OCI-M2 (cell line): ENCODE data around the gene CEP97.
"Not testable (repeated sequence)": the region's sequence is repeated elsewhere in the genome, so short reads cannot be mapped to it uniquely, and the experiment has no call there.

Experiments
- DNase-seq: peaks from one replicate; lab custom pipeline; 2025; ENCODE audit not compliant: unreplicated experiment; lab: John Stamatoyannopoulos, UW

Gene CEP97

GRCh38 chr3:101724329-101725193 is at the start of gene CEP97:
Gene CEP97 (plus strand): TSS chr3:101724614. CDS start chr3:101724677, 63 bp downstream.
- DNase-seq, result peak; percentile 89

DNA sequence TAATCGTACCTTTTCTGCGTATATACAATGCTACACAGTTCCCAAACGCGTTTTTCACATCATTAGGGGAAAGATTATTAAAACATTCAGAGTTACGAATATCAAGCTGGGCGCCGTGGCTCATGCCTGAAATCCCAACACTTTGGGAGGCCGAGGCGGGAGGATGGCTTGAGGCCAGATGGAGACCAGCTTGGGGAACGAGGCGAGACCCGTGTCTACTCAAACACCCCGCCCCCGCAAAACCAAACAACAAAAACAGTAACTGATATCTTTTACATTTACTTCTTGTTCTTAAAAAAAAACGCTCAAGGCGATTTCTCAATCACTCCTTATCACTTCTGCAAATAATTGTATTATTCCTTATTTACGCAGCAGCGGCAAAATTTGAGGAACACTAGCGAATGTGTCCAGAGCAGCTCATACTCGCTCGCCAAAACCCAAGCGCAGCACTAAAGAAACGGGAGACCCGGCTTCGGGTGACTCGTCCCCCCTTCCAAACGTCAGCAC is 48.7 kb upstream of the CEP97 start:
- DNase-seq, result no peak

GRCh38 chr3:101676216-101676764 is 48.1 kb upstream of the CEP97 start:
- no peak for DNase-seq

DNA sequence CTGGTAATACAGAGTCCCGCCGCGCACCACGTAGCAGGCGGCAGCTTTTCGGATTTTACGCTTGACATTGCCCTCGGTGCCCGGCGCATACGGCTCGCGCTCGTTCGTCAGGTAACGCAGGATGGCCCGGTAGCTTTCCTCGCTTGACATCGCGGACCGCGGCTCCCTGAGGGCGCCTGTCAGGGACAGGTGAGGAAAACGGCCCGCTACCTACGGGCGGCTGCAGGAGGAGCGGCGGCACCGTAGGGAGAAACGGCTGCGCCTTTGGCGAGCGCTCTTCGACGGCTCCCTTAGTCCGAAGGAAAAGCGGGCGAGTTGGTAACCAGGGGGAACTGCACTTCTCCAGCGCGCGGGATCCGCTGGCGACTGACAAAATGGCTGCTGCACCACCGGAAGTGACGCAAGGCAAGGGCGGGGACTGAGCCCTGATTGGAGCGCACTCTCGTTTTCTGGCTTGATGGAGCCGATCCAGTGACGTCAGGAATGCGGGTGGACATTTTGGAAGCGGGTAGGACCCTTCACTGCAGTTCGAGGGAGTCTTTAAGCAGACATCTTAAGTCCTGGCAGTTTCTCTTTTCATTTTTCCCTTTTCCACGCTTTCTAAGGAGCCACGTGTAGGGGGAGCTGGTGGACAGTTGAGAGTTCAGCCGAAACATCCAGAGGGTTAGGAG is 47.5 kb upstream of the CEP97 start, which contains the start of gene ZBTB11:
Gene ZBTB11, minus strand, starts transcription at position 368 of the 671 bp plus-strand sequence. Its CDS starts 218 bp downstream, at position 150.
- DNase-seq, result no peak

- no peak for DNase-seq
These were observed 46.8 kb upstream of the CEP97 start for GRCh38 chr3:101677436-101678286.

DNA sequence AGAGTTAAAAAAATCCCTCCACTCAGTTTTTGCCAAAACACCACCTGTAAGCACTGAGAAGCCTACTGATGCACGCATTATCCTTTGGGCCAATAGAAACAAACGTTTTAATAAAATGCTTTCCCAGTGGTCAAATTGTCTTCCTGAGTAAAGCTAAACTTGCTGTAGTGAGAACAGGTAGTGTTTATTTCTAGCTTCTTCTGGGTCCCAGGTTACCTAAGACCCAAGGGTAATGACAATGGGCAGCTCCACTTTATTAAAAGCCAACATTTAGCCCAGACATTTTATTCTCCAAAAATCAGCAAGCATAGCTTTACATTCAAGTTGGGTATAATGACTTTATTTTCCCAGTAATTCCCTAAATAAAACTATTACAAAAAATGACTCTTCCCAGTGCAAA is 45.6 kb upstream of the CEP97 start:
- not testable (repeated sequence) for DNase-seq

DNA sequence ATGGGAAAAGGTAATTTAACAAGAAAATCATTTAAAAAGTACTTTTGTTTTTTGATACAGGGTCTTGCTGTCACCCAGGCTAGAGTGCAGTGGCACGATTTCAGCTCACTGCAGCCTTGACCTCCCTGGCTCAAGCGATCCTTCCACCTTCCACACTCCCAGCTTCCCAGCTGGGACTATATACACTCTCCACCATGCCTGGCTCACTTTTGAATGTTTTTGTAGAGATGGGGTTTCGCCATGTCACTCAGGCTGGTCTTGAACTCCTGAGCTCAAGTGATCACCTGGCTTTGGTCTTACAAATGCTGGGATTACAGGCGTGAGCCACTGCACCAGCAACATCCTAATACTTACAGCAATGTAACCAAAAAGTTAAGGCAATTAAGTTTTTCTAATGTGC is 43.9 kb upstream of the CEP97 start:
- DNase-seq, result no peak

DNA sequence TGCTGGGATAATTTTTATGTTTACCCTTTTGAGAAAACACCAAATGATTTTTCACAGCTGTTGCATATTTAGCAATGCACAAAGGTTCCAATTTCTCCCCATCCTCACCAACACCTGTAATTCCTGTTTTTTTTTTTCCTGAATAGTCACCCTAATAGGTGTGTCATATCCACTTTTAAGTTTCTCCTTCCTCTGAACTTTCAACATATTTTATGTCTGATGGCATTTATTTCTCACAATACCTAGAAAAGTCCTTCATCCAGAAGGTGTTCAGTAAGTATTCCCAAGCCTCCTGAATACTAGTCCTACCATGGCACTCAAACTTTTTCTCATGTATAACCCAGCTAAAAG is 39.4 kb upstream of the CEP97 start:
- DNase-seq, result no peak

DNA sequence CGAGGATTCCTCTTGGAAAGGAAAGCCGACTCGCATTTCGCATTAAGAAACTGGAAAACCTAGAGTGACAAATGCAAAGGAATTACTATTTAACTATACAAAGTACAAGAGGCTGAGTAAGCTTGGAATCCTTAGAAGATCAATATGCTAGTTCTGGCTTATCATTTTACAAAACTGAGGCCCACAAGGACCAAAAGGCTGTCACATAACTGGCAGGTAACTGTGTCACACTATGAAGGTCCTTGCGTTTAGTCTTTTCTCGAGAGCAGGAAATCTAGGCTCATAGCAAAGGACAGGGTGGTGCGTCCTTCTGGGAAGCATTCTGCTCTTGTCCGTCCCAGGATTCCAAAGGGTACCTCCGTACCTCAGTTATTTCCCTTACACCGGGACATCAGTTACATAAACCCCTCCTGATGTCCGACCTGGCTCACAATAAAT is 38.5 kb upstream of the CEP97 start:
- DNase-seq, result no peak

GRCh38 chr3:101687142-101687931 is 37.1 kb upstream of the CEP97 start:
- DNase-seq, result no peak

GRCh38 chr3:101689286-101689685 is 35.1 kb upstream of the CEP97 start:
- no peak for DNase-seq

DNA sequence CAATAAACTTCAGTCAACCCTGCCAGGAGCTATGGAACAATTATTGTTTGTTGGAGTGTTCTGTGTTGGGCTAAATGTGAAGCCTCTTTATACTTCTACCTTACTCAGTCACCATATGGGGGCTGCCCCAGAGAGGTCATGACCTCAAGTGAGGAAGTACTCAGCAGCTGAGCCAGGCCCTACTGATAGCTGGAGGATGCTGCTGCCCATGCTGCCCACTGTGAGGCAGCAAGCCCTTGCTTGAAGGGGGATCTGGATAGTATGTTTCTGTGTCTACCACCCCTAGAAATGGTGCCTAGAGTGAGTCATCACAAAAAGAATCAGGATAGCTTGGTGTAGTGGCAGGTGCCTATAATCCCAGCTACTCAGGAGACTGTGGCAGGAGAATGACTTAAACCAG is 33.4 kb upstream of the CEP97 start:
- no peak for DNase-seq

GRCh38 chr3:101691685-101692671 is 32.4 kb upstream of the CEP97 start:
- not testable (repeated sequence) for DNase-seq

- not testable (repeated sequence) for DNase-seq
These were observed 30.9 kb upstream of the CEP97 start for GRCh38 chr3:101693540-101693939.

DNA sequence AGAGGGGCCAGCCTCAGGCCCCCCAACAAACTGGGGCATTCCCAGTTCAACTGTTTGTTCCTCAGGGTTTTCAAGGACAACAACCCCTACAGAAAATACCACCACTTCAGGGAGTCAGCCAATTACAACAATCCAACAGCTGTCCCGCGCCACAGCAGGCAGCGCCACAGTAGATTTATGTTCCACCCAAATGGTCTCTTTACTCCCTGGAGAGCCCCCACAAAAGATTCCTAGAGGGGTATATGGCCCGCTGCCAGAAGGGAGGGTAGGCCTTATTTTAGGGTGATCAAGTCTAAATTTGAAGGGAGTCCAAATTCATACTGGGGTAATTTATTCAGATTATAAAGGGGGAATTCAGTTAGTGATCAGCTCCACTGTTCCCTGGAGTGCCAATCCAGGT is 29.6 kb upstream of the CEP97 start:
- not testable (repeated sequence) for DNase-seq

GRCh38 chr3:101695779-101696372 is 28.5 kb upstream of the CEP97 start:
- no peak for DNase-seq

- DNase-seq, result no peak
These were observed 22.4 kb upstream of the CEP97 start for GRCh38 chr3:101701696-101702634.
